HepG2 (cell line): Measurements from ENCODE around the gene IP6K1. TPM values are rescaled to one million over a fixed set of nuclear protein-coding genes. Genes with fewer than 3 reads are reported as not detected.

Experiments used
- ATF1 ChIP-seq: IDR thresholded peaks from 2 replicates; pipeline ENCODE4 v1.6.1; 2016; ENCODE audit warnings: mild to moderate bottlenecking, control low read depth
- HIC2 ChIP-seq: sonication (generic); formaldehyde crosslinking; IDR thresholded peaks from 2 replicates; pipeline ENCODE4 v1.9.0; 2022; ENCODE audit warnings: low read depth, missing genetic modification reagents
- KMT2A ChIP-seq: sonication (generic); formaldehyde crosslinking; IDR thresholded peaks from 2 replicates; pipeline ENCODE4 v1.4.0; 2020; ENCODE audit warnings: missing genetic modification reagents
- MLX ChIP-seq: IDR thresholded peaks from 2 replicates; pipeline ENCODE4 v1.6.1; 2016
- MXD3 ChIP-seq: IDR thresholded peaks from 2 replicates; pipeline ENCODE4 v1.6.1; 2016; ENCODE audit warnings: mild to moderate bottlenecking, missing biosample characterization, missing genetic modification reagents
- NFAT5 ChIP-seq: sonication (generic); formaldehyde crosslinking; IDR thresholded peaks from 2 replicates; pipeline ENCODE4 v1.4.0; 2020; ENCODE audit warnings: missing genetic modification reagents
- POGK ChIP-seq: sonication (generic); formaldehyde crosslinking; conservative IDR thresholded peaks from 2 replicates; pipeline ENCODE4 v1.8.0; 2022; ENCODE audit warnings: mild to moderate bottlenecking, moderate library complexity, missing genetic modification reagents
- REL ChIP-seq: sonication (generic); formaldehyde crosslinking; conservative IDR thresholded peaks from 2 replicates; pipeline ENCODE4 v1.8.0; 2022; ENCODE audit warnings: mild to moderate bottlenecking, missing genetic modification reagents, moderate library complexity
- ZHX2 ChIP-seq, 2 experiments: sonication (generic) in 1 of 2; formaldehyde crosslinking in 1 of 2; IDR thresholded peaks; 2 replicates each; pipeline versions ENCODE4 v1.6.1 to v1.9.0; 2014 to 2022; ENCODE audit warnings: antibody characterized with exemption in 1 of 2, borderline replicate concordance in 1 of 2, inconsistent platforms in 1 of 2, low read depth in 1 of 2, missing genetic modification reagents in 1 of 2
- ZNF34 ChIP-seq: sonication (generic); formaldehyde crosslinking; IDR thresholded peaks from 2 replicates; pipeline ENCODE4 v1.4.0; 2020; ENCODE audit warnings: mild to moderate bottlenecking, missing genetic modification reagents, borderline replicate concordance
- polyA plus RNA-seq, 8 experiments: library from polyadenylated mRNA; depleted of rRNA in 3 of 8; stranded (reverse) in 7 of 8; unstranded in 1 of 8; fragments of >200 nt; fragmentation: Illumina TruSeq in 4 of 8; extraction: Trizol in 4 of 8; gene quantifications; 2 replicates each; pipeline versions ENCODE4 v1.2.1 to v1.2.3, GENCODE V29; 2011 to 2016; ENCODE audit warnings: low read depth in 4 of 8, missing spikeins in 1 of 8, mixed read lengths in 1 of 8; ENCODE audit not compliant: insufficient read depth in 1 of 8
- total RNA-seq, 5 experiments: library from RNA; depleted of rRNA; stranded (reverse); fragments of >200 nt; fragmentation: Illumina TruSeq; extraction: Trizol; gene quantifications; 2 replicates each; pipeline ENCODE4 v1.2.3, GENCODE V29; 2016; ENCODE audit warnings: low read depth in 1 of 5

Gene IP6K1
- total and polyA plus RNA-seq, 2 of the 13 experiments (the other 11 are each of a cell fraction or from before 2014, with no cell fraction given), result 17.7 to 29.7 TPM

- TF ChIP-seq ZHX2 (IDR thresholded peaks at IDR 0.05; ENCODE audit: low read depth), result peak; percentile 56; the same call in 1 of the 2 replicates
- no peak for TF ChIP-seq ZHX2 (CRISPR knock-in tag; IDR thresholded peaks at IDR 0.05; ENCODE audit: borderline replicate concordance)
- TF ChIP-seq HIC2 (CRISPR knock-in tag), result no peak
- 0 out of 2 replicates have a peak, but pooled peaks have one; percentile 74 for TF ChIP-seq REL (CRISPR knock-in tag)
- TF ChIP-seq MXD3 (CRISPR knock-in tag), result peak; percentile 72; the same call in 1 of the 2 replicates
- peak; percentile 51; the same call in 1 of the 2 replicates for TF ChIP-seq KMT2A (CRISPR knock-in tag)
- TF ChIP-seq POGK (CRISPR knock-in tag), result peak; percentile 67
- TF ChIP-seq MLX, result no peak
- TF ChIP-seq ZNF34 (CRISPR knock-in tag), result no peak
- peak; percentile 84 for TF ChIP-seq ATF1 (CRISPR knock-in tag)
- TF ChIP-seq NFAT5 (CRISPR knock-in tag), result no peak; the same call in 1 of the 2 replicates
Measured at GRCh38 chr3:49723628-49724551, 62.5 kb downstream of the IP6K1 start, which contains the start of gene GMPPB (continued).
